ENCODE measurements around the gene C20orf141.
"Not testable (repeated sequence)": the region's sequence is repeated elsewhere in the genome, so short reads cannot be mapped to it uniquely, and the experiment has no call there.

Gene C20orf141

GRCh38 chr20:2799271-2799670 lies 15.5 kb upstream of the C20orf141 start:
- FAIRE-seq (no peak), DNase-seq (ENCODE audit: insufficient read length, low spot score) (no peak)

- FAIRE-seq (peak; percentile 81), DNase-seq (ENCODE audit: insufficient read length, low spot score) (peak; percentile 48)
These were observed 14.9 kb upstream of the C20orf141 start for GRCh38 chr20:2799688-2800520.

GRCh38 chr20:2800521-2801285 lies 14.1 kb upstream of the C20orf141 start, which contains the start of gene CPXM1:
CPXM1 (minus strand) TSS chr20:2800627; CDS start chr20:2800572, 55 bp downstream.
- DNase-seq (ENCODE audit: insufficient read length, low spot score) = peak; percentile 83
- peak; percentile 94 for FAIRE-seq

- DNase-seq (ENCODE audit: insufficient read length, low spot score) = no peak
- no peak for FAIRE-seq
These were observed 13.5 kb upstream of the C20orf141 start for GRCh38 chr20:2801286-2801728.

- DNase-seq (ENCODE audit: insufficient read length, low spot score) (no peak), FAIRE-seq (no peak)
These were observed 10.6 kb upstream of the C20orf141 start for GRCh38 chr20:2804041-2804828.

- DNase-seq (ENCODE audit: insufficient read length, low spot score) (no peak), FAIRE-seq (no peak)
These were observed 9.7 kb upstream of the C20orf141 start for GRCh38 chr20:2804852-2805688.

- FAIRE-seq = no peak
- no peak for DNase-seq (ENCODE audit: insufficient read length, low spot score)
These were observed 9.0 kb upstream of the C20orf141 start for GRCh38 chr20:2805689-2806350.

- no peak for FAIRE-seq
- no peak for DNase-seq (ENCODE audit: insufficient read length, low spot score)
These were observed 8.5 kb upstream of the C20orf141 start for GRCh38 chr20:2806351-2806701.

GRCh38 chr20:2807019-2807418 lies 7.8 kb upstream of the C20orf141 start:
- DNase-seq (ENCODE audit: insufficient read length, low spot score) (no peak), FAIRE-seq (no peak)

- not testable (repeated sequence) for FAIRE-seq; DNase-seq (ENCODE audit: insufficient read length, low spot score)
These were observed 6.9 kb upstream of the C20orf141 start for GRCh38 chr20:2807929-2808328.

- no peak for DNase-seq (ENCODE audit: insufficient read length, low spot score)
- FAIRE-seq = no peak
These were observed 5.1 kb upstream of the C20orf141 start for GRCh38 chr20:2809690-2810089.

GRCh38 chr20:2812189-2812588 lies 2.6 kb upstream of the C20orf141 start:
- FAIRE-seq (no peak), DNase-seq (ENCODE audit: insufficient read length, low spot score) (no peak)

GRCh38 chr20:2814076-2814475 lies 711 bp upstream of the C20orf141 start:
- DNase-seq (ENCODE audit: insufficient read length, low spot score) = no peak

GRCh38 chr20:2815242-2815900 lies 584 bp downstream of the C20orf141 start:
- DNase-seq (ENCODE audit: insufficient read length, low spot score) (no peak), FAIRE-seq (no peak)

More at GRCh38 chr20:2814076-2814475, 711 bp upstream of the C20orf141 start:
- no peak for FAIRE-seq

GRCh38 chr20:2816030-2816582 lies 1.3 kb downstream of the C20orf141 start, which contains the start of gene TMEM239:
TMEM239 (plus strand) TSS chr20:2816364; CDS start chr20:2816555, 191 bp downstream.
- DNase-seq (ENCODE audit: insufficient read length, low spot score) (no peak), FAIRE-seq (no peak)

GRCh38 chr20:2816583-2817340 lies 2.0 kb downstream of the C20orf141 start:
- DNase-seq (ENCODE audit: insufficient read length, low spot score) (no peak), FAIRE-seq (no peak)

- no peak for DNase-seq (ENCODE audit: insufficient read length, low spot score)
- no peak for FAIRE-seq
These were observed 2.5 kb downstream of the C20orf141 start for GRCh38 chr20:2817341-2817726.
